RWPE1 (cell line): ENCODE data around the gene PCDHA2.
A peak's percentile ranks its signal among the peaks of the same experiment; 100 is the strongest.
"Not testable (repeated sequence)": the region's sequence is repeated elsewhere in the genome, so short reads cannot be mapped to it uniquely, and the experiment has no call there.

ENCODE experiments used
- CTCF ChIA-PET: fragments of 350-600 bp; sonication (Branson Sonifier 250); formaldehyde crosslinking; extraction: SDS; loops from one replicate; lab custom pipeline; 2021; lab: Yijun Ruan, JAX
- POLR2A ChIA-PET: fragments of 400-600 bp; formaldehyde crosslinking; extraction: SDS; loops from one replicate; lab custom pipeline; 2020; ENCODE audit warnings: antibody characterized with exemption; ENCODE audit not compliant: low non-redundant PET; lab: Yijun Ruan, JAX
- DNase-seq: peaks from one replicate; pipeline ENCODE4 v3.0.0; 2012; ENCODE audit warnings: low spot score
- H3K27ac ChIP-seq: fragments of 450-650 bp; 2 replicates; pipeline ENCODE4 v1.5.1; 2017
- TF ChIP-seq, protein P1 (sequence below): fragments of 450-650 bp; conservative IDR thresholded peaks from 2 replicates; pipeline ENCODE4 v1.5.1; 2017; ENCODE audit warnings: low read depth, mild to moderate bottlenecking

The PCDHA2 gene

DNA sequence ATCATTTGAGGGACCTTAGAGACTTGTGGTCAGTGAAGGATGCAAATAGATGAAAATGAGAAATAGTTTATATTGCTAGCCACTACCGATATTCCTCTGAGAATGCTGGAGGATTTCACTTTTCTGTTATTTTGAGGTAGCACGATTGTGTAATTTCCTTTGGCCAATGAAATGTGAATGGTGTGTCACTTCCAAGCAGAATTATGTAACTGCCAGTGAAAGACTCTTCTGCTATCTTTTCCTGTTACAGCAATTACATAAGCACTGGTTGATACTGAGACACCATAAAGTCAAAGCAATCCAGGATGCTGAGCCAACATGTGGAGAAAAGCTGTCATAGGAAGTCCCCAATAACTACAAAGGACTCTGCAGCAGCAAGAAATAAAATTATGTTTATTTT is 3.6 kb upstream of the PCDHA2 start:
- ChIA-PET CTCF (no interaction called here), POLR2A (no interaction called here)
- no peak overlapping the region for H3K27ac ChIP-seq
- TF ChIP-seq, protein P1, sequence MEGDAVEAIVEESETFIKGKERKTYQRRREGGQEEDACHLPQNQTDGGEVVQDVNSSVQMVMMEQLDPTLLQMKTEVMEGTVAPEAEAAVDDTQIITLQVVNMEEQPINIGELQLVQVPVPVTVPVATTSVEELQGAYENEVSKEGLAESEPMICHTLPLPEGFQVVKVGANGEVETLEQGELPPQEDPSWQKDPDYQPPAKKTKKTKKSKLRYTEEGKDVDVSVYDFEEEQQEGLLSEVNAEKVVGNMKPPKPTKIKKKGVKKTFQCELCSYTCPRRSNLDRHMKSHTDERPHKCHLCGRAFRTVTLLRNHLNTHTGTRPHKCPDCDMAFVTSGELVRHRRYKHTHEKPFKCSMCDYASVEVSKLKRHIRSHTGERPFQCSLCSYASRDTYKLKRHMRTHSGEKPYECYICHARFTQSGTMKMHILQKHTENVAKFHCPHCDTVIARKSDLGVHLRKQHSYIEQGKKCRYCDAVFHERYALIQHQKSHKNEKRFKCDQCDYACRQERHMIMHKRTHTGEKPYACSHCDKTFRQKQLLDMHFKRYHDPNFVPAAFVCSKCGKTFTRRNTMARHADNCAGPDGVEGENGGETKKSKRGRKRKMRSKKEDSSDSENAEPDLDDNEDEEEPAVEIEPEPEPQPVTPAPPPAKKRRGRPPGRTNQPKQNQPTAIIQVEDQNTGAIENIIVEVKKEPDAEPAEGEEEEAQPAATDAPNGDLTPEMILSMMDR, result no peak
- DNase-seq, result no peak

DNA sequence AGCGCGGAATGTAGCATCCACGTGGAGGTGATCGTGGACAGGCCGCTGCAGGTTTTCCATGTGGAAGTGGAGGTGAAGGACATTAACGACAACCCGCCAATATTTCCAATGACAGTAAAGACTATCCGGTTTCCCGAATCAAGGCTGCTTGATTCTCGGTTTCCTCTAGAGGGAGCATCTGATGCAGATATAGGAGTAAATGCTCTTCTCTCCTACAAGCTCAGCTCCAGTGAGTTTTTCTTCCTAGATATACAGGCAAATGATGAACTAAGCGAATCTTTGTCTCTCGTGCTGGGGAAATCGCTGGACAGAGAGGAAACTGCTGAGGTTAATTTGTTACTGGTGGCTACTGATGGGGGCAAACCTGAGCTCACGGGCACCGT is 598 bp downstream of the PCDHA2 start:
- CTCF ChIA-PET, result interaction anchor here (0.6 to 1.0 kb wide), 3 partner anchors 14 to 404 kb away, joined by 3 to 5 read pairs (median 4); partner anchors contain the start of genes PCDHA8 and PCDHB11
- TF ChIP-seq, protein P1, result no peak; the same call in 1 of the 2 replicates
- POLR2A ChIA-PET, result no interaction called here
- DNase-seq, result peak; percentile 17
- no peak overlapping the region for H3K27ac ChIP-seq

DNA sequence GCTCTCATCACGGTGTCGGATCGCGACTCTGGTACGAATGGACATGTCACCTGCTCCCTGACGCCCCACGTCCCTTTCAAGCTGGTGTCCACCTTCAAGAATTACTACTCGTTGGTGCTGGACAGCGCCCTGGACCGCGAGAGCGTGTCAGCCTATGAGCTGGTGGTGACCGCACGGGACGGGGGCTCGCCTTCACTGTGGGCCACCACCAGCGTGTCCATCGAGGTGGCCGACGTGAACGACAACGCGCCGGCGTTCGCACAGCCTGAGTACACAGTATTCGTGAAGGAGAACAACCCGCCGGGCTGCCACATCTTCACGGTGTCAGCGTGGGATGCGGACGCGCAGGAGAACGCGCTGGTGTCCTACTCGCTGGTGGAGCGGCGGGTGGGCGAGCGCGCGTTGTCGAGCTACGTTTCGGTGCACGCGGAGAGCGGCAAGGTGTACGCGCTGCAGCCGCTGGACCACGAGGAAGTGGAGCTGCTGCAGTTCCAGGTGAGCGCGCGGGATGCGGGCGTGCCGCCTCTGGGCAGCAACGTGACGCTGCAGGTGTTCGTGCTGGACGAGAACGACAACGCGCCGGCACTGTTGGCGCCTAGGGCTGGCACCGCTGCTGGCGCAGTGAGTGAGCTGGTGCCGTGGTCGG is 1.5 kb downstream of the PCDHA2 start:
- CTCF ChIA-PET, H3K27ac ChIP-seq, DNase-seq, POLR2A ChIA-PET: not testable (repeated sequence)

DNA sequence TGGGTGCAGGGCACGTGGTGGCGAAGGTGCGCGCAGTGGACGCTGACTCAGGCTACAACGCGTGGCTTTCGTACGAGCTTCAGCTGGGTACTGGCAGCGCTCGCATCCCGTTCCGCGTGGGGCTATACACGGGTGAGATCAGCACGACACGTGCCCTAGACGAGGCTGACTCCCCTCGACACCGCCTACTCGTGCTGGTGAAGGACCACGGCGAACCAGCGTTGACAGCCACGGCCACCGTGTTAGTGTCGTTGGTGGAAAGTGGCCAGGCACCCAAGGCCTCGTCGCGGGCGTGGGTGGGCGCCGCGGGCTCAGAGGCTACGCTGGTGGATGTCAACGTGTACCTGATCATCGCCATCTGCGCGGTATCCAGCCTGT is 2.1 kb downstream of the PCDHA2 start:
- CTCF ChIA-PET, result no interaction called here
- DNase-seq, result no peak
- TF ChIP-seq, protein P1, result no peak
- POLR2A ChIA-PET, result no interaction called here
- no peak overlapping the region for H3K27ac ChIP-seq

DNA sequence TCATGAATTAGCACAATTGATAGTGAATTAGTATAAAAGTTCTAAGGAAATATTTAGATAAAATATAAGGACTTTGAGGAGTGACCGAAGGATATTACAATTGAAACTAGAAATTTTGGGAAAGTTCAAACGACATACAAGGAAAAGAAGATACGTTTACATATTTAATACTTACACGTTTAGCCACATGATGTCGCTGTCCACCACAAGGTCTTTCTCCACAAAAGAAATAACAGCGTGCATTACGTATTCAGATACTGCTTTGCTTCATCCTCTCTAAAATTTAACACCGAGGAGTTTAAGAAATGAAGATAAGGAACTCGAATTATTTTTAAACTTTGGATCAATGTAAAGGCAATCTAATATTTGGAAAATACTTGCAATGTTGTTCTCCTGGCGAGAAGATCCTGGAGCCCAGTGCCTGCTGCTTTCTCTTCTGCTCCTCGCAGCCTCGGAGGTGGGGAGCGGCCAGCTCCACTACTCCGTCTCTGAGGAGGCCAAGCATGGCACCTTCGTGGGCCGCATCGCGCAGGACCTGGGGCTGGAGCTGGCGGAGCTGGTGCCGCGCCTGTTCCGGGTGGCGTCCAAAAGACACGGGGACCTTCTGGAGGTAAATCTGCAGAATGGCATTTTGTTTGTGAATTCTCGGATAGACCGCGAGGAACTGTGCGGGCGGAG is 6.3 kb downstream of the PCDHA2 start, which contains the start of gene PCDHA3:
Gene PCDHA3, plus strand, starts transcription at position 242 of the 678 bp plus-strand sequence.
- no peak within 1 kb of the TSS for H3K27ac ChIP-seq
- ChIA-PET CTCF (no interaction called here), POLR2A (no interaction called here)
- TF ChIP-seq, protein P1, result no peak
- DNase-seq, result no peak

DNA sequence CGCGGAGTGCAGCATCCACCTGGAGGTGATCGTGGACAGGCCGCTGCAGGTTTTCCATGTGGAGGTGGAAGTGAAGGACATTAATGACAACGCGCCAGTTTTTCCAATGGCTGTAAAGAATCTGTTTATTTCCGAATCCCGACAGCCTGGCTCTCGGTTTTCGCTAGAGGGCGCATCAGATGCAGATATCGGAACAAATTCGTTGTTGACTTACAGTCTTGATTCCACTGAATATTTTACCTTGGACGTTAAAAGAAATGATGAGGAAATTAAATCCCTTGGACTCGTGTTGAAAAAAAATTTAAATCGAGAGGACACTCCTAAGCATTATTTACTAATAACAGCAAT is 6.8 kb downstream of the PCDHA2 start:
- TF ChIP-seq, protein P1, result no peak
- ChIA-PET POLR2A (no interaction called here), CTCF (no interaction called here)
- DNase-seq, result no peak
- H3K27ac ChIP-seq, result no peak overlapping the region

DNA sequence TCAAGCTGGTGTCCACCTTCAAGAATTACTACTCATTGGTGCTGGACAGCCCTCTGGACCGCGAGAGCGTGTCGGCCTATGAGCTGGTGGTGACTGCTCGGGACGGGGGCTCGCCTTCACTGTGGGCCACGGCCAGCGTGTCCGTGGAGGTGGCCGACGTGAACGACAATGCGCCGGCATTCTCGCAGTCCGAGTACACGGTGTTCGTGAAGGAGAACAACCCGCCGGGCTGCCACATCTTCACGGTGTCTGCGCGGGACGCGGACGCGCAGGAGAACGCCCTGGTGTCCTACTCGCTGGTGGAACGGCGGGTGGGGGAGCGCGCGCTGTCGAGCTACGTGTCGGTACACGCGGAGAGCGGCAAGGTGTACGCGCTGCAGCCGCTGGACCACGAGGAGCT is 7.7 kb downstream of the PCDHA2 start:
- POLR2A ChIA-PET, H3K27ac ChIP-seq, DNase-seq: not testable (repeated sequence)
- CTCF ChIA-PET, result interaction anchor here (1.1 kb wide), 1 partner anchor 14 kb away, joined by 6 read pairs; no protein-coding TSS in a partner anchor
